HG03175 (cell line): ENCODE results near the gene CCNL1.

ENCODE experiments used
- ATAC-seq: cut with Tn5 transposase; IDR thresholded peaks from one replicate; pipeline ENCODE4 v1.9.1; 2021; ENCODE audit warnings: mild to moderate bottlenecking, moderate library complexity; ENCODE audit not compliant: unreplicated experiment

Gene CCNL1

GRCh38 chr3:157147099-157147803, 12.7 kb downstream of the CCNL1 start:
- no peak for ATAC-seq

DNA sequence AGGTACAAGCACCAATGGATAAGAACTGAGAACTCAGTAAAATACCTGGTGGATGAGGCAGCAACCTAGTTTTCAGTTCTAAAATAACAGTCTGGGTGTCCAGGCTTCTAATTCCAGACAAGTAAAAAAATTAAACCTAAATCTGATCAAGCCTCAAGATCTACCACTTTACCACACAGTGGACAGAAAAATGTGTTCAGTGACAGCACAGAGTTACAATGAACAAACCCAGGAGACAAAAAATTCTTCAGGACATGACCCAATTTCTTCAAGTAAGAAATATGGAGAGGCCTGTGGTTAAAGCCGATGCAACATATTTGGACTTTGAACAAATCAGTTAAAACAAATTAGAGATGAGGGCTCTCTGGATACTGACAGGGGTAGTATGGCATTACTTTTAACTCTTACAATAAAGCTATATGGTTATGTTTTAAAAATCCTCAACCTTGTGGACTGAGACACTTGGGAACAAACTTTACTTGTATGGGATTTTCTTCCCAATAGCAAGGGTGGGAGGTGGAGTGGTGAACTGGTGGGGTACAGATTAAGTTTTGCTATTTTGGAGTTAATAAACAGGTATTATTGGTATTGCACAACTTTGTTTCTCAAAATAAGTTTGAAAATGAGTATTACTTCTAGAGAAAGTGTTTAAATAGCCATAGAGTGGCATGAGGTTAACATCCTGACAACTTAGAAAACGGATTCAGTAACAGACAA, 14.2 kb downstream of the CCNL1 start:
- ATAC-seq = no peak

- no peak for ATAC-seq
These were observed 17.6 kb downstream of the CCNL1 start for GRCh38 chr3:157142315-157142714.

GRCh38 chr3:157139938-157140534, 19.9 kb downstream of the CCNL1 start:
- no peak for ATAC-seq

- ATAC-seq = peak; percentile 12
These were observed 23.1 kb downstream of the CCNL1 start for GRCh38 chr3:157136647-157137387.

DNA sequence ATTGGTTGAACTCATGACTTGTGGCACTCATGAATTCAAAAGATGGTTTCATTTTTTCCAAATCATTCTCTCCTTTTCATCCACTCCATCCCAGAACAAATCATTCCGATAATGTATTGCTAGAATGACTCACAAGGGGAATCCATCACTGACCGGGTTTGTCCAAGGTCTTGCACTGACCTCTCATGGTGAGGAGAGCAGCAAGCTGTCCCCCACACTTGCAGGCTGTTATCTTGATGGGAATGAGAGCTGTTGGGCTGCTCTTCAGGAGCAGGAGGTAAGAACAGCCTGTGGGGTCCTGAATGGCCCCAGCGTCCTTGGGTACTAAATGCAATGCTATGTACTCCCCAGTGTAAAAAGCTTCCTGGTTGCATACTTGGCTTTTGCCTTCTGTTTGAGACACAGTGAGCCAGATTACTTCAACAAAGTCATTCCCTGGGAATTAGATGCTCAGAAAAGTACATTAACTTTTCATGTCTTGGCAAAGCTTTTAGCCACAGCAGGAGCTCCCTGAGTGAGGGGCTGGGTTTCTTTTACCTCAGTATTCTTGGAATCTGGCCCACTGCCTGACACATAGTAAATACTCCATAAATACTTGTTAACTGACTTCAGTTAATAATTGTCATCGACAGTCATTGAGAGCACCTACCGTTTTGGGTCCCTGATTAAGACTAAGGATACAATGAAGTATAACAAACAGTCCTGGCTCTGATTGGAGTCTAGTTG, 24.1 kb downstream of the CCNL1 start:
- no peak for ATAC-seq

DNA sequence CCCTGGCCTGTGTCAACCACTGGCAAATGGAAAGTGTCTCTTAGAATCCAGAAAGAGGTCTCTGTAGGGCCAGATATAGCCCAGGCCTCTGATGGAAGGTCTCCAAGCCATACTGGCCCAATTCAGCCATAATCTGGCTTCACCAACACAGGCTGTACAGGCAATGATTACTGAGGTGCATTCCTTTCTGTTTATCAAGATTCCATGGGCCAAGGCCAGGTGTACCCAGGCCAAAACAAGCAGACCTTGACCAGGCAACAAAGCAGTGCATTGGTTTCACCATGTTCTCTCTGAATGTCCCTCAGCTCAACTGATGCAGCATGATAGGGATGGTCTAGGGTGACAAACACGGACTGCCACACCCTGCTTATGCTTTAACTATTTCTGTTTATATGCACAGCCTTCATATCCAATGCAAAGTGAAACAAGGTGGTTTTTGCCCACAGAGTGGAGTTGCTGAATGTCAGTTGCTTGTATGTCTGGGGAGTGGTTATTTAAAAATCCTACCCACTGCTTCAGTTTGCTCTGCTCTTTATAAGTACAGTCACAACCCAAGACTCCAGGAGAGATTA, 25.2 kb downstream of the CCNL1 start:
- ATAC-seq = peak; percentile 45

DNA sequence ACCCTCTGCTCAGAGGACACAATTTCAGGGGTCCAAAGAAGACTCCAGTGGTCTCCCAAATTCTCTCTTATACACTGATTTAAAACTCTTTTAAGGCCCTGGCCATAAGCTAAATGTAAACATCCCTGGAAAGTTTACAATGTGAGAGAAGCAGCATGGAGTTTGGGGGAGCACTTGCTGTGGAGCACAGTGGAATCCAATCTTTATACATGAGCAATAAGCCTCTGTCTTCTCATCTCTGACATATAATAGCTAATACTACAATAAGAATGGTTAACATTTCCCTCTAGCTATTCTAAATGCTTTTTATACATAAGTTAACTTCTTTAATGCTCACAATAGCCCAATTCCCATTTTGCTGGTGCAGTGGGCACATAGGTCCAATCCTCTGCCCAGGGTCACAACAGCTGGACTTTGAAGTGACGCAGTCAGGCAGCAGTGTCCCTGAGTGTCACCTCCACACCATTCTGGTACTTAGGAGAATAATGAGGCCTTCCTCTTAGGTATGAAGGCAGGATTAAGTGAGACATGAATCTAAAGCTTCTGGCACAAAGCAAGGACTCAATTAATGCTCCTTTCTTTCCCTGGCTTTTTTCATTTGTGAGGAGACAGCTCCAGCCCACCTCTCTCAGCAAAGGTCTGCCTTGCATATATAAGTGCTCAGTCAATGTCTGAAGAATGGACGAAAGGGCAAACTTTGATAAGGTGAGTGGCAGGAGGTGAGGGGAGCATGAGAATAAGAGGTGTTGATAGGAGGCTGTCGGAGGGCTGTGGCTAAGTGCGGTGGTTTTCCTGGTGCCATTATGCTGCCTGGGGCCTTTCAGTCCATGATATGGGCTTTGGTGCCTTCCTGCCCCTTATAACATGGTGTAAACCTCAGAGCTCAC, 26.3 kb downstream of the CCNL1 start:
- ATAC-seq = no peak

DNA sequence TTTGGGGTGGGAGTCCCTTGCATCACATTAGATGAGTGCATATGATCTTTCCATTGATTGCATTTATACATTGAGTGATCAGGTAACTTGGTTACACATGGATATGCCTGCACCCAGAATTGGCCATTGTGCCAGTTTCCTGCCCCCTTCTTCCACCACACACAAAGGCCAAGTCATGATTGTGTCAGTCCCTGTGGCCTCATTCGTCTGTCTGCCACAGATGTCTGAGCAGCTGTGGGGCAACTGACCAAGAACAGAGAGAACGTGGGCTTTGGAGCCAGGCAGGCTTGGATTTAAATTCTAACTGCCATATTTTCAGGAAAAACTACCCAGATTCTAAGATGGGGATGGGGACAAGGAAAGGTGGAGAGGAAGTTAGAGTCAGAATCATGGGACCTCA, 27.0 kb downstream of the CCNL1 start:
- ATAC-seq = no peak

DNA sequence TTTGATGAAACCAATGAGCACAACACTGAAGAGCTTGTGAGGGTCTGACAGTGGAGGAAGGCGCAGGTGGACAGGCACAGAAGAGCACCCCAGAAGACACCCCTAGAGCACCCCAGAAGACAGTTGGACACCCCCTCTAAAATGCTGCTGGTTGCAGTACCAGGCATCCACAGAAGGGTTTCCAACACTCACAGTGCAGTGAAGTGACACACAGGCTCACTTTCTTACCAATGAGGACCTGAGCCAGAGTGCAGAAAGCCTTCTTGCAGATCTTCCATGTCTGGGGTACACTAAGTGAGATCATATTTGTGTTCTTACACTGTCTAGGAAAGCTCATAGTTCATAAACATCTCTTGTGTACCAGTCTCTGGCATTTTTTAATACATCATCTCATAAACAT, 27.6 kb downstream of the CCNL1 start:
- no peak for ATAC-seq

GRCh38 chr3:157131861-157132260, 28.1 kb downstream of the CCNL1 start:
- ATAC-seq = no peak

DNA sequence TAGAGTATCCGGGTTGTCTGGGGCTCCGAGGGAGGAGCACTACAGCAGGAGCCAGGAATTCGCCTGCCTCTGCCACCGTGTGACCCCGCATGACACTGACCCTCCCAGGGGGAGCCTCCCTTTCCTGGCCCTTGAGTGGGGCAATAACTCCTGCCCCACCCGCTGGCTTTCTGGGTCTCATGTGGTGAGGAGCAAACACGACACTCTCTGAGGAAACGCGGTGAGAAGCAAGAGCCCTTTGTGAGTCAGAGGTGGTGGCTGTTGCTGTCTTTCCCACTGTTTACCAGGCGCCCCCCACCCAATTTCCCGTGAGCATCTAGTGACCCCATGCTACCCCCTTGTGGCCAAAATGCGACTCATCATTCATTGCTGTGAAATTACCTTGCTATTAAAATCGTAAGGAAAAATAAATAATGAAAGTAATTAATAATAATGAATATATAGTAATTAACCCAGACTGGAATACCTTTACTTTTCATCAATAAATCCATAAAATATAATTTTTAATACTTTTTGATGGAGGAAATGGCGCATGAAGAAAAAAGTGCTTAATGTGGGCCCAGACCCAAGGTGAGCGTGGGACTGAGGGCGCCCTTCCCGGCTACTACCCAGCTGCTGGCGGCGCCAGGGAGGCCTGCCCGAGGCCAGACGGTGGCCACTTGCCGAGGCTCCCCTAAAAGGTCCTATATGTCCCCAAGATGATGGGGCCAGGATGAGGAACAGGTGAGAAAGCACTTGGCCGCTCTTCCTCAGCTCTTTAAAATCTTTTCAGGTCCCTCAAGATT, 29.3 kb downstream of the CCNL1 start:
- no peak for ATAC-seq

GRCh38 chr3:157129803-157130466, 30.0 kb downstream of the CCNL1 start:
- no peak for ATAC-seq

DNA sequence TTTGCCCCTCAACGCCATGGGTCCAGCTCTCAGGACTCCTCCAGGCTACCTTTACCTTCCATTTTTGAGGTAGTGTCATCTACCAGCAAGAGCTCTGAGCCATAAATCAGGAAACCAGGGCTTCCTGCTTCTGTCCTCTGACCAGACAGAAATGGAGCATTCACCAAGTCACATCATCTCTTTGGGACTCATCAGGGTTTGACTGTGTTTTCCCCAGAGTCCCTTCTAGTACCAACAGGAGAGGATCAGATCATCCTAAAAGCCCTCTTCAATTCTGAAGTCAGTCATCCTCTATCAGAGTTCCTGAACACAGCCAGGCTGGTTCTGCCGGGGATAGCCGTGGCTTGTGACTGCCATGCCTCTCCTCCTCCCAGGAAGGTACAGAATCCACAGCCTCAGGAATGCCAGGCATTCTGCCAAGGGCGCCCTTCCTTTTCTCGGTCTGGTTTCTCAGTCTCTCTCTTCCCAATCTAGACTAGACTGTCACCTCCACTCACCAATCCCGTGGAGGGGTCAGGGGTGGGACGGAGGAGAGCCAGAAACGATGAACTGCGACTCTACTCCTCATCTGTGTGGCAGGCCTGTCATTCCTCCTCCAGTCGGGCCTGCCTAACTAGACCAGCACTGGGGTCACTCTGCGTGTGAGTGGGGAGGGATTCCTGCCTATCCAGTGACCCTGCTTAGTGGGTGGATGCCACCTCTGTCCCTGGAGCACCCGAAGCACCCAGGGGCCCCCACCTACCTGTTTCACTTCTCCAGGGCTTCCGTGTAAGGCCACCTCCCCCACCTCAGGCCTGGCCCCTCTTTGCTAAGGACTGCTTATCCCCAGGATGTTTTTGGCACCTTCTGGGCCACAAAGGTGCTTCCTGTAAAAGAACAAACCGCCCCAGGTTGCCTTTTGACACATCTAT, 30.9 kb downstream of the CCNL1 start:
- peak; percentile 36 for ATAC-seq

- ATAC-seq = no peak
These were observed 31.8 kb downstream of the CCNL1 start for GRCh38 chr3:157127831-157128767.

- no peak for ATAC-seq
These were observed 32.7 kb downstream of the CCNL1 start for GRCh38 chr3:157127268-157127667.
